IPS DF 6.9 (cell line): Measurements from ENCODE around the gene TXLNB.

Source experiments
- DNase-seq: peaks from one replicate; pipeline ENCODE4 v3.0.0-alpha.2; 2013; ENCODE audit warnings: low read depth, low spot score
- H3K27ac ChIP-seq: one replicate; pipeline ENCODE4 v1.5.1; 2013; ENCODE audit warnings: low read length, control low read depth
- H3K27me3 ChIP-seq: 2 replicates; pipeline ENCODE4 v1.6.1; 2013; ENCODE audit warnings: mild to moderate bottlenecking, low read length; ENCODE audit not compliant: control insufficient read depth, insufficient read depth
- H3K36me3 ChIP-seq: 2 replicates; pipeline ENCODE4 v1.6.1; 2013; ENCODE audit warnings: low read length; ENCODE audit not compliant: control insufficient read depth, insufficient read depth
- H3K4me1 ChIP-seq: 2 replicates; pipeline ENCODE4 v1.6.1; 2013; ENCODE audit warnings: low read length; ENCODE audit not compliant: control insufficient read depth, insufficient read depth
- H3K4me3 ChIP-seq: 2 replicates; pipeline ENCODE4 v1.5.1; 2013; ENCODE audit warnings: mild to moderate bottlenecking, low read length
- H3K9me3 ChIP-seq: 2 replicates; pipeline ENCODE4 v1.6.1; 2013; ENCODE audit warnings: low read length, inconsistent platforms; ENCODE audit not compliant: control insufficient read depth, insufficient read depth
- WGBS: extraction: QIAGEN DNeasy Blood & Tissue Kit; methylation state at CpG from one replicate; pipeline ENCODE4 v1.1.7; 2013; ENCODE audit warnings: mixed read lengths, missing lambda C conversion rate; ENCODE audit not compliant: insufficient read length, insufficient coverage; 5-methylcytosine and 5-hydroxymethylcytosine counted together

The TXLNB gene

DNA sequence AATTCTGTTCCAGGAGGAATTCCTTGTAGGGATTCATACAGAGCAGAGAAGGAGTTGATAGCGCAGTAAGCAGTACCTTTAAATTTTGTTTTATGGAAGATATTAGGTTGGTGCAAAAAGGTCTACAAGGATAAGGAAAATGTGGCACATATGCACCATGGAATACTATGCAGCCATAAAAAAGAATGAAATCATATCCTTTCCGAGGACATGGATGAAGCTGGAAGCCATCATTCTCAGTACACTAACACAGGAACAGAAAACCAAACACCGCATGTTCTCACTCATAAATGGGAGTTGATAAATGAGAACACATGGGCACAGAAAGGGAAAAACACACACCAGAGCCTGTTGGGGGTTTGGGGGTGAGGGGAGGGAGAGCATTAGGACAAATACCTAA, 37.4 kb upstream of the TXLNB start:
- Histone ChIP-seq H3K9me3 (no peaks in the 10 kb centered on the region), H3K27ac (no peak overlapping the region), H3K36me3 (no peaks in the 10 kb centered on the region), H3K4me1 (no peaks in the 10 kb centered on the region), H3K27me3 (no peaks in the 10 kb centered on the region), H3K4me3 (no peak overlapping the region)
- no CpG with 5 or more reads among the region's 3 CpGs for WGBS
- DNase-seq, result no peak

DNA sequence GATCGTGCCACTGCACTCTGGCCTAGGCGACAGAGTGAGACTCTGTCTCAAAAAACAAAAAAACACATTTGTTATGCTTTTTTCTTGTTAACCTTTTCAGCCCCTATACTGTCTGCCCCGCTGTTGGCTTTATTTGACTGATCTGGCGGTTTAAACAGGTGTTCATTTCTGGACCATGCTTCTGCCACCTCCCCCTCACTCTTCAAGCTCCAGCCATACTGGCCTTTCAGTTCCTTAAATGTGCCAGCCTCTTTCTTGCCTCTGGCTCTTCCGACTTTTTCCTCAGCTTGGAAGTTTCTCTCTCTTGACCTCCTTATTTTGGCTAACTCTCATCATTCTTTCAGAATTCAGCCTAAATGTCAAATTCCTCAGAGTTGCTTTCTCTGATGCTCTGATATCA, 35.2 kb upstream of the TXLNB start:
- Histone ChIP-seq H3K36me3 (no peaks in the 10 kb centered on the region), H3K4me3 (no peak overlapping the region), H3K27me3 (no peaks in the 10 kb centered on the region), H3K4me1 (peaks cover 1% of the 10 kb centered on the region; the same call in 1 of the 2 replicates), H3K9me3 (no peaks in the 10 kb centered on the region), H3K27ac (no peak overlapping the region)
- DNase-seq, result no peak
- WGBS, result no CpG with 5 or more reads among the region's 5 CpGs

DNA sequence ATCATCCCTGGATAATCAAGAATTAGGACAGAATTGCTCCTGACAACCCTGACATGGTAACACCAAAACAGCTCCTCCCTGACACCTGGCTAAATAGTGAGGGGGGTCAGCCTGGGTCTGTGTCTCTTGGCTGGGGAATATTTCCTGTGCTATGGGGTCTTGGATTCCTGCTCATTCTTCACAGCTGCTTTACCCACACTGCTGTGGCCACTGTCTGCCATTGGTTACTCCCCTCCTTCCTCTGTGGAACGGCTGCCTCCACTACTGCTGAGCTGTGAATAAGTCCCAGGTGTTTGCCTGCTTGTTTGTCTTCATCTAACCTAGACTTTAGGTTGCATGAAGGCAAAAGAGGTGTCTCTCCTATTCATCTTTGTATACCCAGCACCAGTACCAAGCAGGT, 33.9 kb upstream of the TXLNB start:
- peaks cover 1% of the 10 kb centered on the region; the same call in 1 of the 2 replicates for H3K4me1 ChIP-seq
- whole genome bisulfite sequencing, result no CpG with 5 or more reads among the region's 1 CpG
- no peaks in the 10 kb centered on the region for H3K9me3 ChIP-seq
- DNase-seq, result no peak
- H3K27ac ChIP-seq, result no peak overlapping the region
- no peak overlapping the region for H3K4me3 ChIP-seq
- no peaks in the 10 kb centered on the region for H3K27me3 ChIP-seq
- H3K36me3 ChIP-seq, result no peaks in the 10 kb centered on the region

DNA sequence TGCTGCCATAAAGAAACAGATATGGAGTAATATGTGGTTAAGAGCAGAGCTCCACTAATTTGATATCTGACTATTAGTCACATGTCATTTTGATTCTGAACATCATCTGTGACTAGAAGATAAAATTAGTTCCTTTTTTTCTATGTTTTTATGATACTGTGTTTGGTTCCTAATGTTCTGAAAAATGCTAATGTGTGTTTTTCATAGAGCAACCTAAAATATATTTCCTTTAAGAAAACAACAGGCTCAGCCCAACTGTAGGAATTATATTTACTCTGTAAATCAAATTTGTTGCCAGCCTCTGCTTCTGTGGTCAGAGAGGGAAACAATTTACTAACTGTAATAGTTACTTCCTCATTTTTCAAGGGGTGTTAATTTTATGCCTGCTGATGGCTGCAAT, 33.3 kb upstream of the TXLNB start:
- Histone ChIP-seq H3K36me3 (no peaks in the 10 kb centered on the region), H3K27me3 (no peaks in the 10 kb centered on the region), H3K9me3 (no peaks in the 10 kb centered on the region), H3K4me3 (no peak overlapping the region), H3K27ac (no peak overlapping the region), H3K4me1 (peaks cover 1% of the 10 kb centered on the region; the same call in 1 of the 2 replicates)
- DNase-seq, result no peak

DNA sequence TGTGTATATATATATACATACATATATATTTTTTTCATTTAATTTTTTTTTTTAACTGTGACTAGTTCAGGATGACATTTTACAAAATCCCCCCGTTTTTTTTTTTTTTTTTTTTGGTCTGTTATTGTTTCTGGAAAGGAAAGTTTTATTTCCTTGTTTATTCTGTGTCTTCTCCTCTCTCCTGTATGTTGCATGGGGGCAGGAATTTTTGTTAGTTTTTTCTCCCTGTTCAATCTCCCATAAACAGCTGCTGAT, 32.4 kb upstream of the TXLNB start:
- no CpG with 5 or more reads among the region's 1 CpG for WGBS
- Histone ChIP-seq H3K4me1 (peaks cover 1% of the 10 kb centered on the region; the same call in 1 of the 2 replicates), H3K4me3 (no peak overlapping the region), H3K27me3 (no peaks in the 10 kb centered on the region), H3K36me3 (no peaks in the 10 kb centered on the region), H3K27ac (no peak overlapping the region), H3K9me3 (no peaks in the 10 kb centered on the region)
- DNase-seq, result no peak

DNA sequence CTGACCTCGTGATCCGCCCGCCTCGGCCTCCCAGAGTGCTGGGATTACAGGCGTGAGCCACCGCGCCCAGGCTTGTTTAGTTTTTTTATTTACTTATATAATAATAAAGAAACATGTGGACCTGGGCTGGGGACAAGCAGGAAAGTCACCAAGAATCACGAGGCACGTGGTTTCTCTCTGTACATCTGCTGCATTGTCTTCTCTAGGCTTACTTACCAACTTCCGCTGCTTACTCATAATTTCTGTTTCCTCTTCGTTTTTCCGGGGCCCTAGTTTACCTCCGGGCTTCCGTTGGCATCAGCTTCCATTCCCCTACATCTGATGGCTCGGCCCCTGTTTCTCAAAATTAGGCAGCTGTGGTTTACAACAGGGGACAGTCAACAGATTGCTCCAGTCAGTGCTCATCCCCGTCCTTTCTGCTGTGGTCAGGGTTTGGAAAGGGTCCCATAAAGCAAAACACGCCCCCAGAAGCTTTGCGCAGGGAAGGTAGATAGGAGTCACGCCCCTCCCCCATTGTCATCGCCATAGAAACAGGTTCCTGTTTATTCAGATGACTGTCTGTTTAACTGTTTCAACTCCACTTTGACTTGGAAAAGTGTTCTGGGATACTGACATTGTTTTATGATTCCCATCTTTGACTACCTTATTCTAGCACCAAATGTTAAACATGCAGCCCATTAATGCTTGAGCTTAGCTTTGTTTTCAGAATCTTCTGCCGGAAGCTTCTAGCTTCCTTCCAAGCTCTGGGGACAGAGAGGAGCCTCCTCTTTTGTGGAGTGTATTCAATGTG, 31.9 kb upstream of the TXLNB start:
- Histone ChIP-seq H3K4me1 (peaks cover 1% of the 10 kb centered on the region; the same call in 1 of the 2 replicates), H3K9me3 (no peaks in the 10 kb centered on the region), H3K36me3 (no peaks in the 10 kb centered on the region), H3K27me3 (no peaks in the 10 kb centered on the region), H3K27ac (no peak overlapping the region), H3K4me3 (no peak overlapping the region)
- WGBS, result no CpG with 5 or more reads among the region's 21 CpGs
- DNase-seq, result peak; percentile 50

DNA sequence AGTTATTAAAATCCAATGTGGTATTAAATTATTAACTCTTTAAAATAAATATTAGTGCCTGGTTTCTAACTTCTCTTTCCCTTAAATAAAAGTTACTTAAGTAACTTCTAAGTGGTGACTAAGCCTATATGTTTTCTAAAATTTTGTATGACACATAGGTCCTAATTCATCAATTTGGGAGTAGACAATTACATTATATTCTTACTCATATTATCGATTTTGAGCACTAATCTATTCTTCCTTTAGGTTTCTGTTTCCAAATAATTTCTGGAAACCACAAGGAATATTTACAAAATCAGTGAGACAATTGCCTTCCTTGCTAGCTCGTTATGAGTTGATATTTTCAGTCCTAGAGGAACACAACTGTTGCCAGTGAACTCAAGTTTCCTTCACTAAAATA, 28.3 kb upstream of the TXLNB start:
- H3K27ac ChIP-seq, result no peak overlapping the region
- H3K9me3 ChIP-seq, result no peaks in the 10 kb centered on the region
- no peaks in the 10 kb centered on the region for H3K36me3 ChIP-seq
- peaks cover 1% of the 10 kb centered on the region; the same call in 1 of the 2 replicates for H3K4me1 ChIP-seq
- H3K4me3 ChIP-seq, result no peak overlapping the region
- no peaks in the 10 kb centered on the region for H3K27me3 ChIP-seq
- DNase-seq, result no peak
- WGBS, result no CpG with 5 or more reads among the region's 2 CpGs

DNA sequence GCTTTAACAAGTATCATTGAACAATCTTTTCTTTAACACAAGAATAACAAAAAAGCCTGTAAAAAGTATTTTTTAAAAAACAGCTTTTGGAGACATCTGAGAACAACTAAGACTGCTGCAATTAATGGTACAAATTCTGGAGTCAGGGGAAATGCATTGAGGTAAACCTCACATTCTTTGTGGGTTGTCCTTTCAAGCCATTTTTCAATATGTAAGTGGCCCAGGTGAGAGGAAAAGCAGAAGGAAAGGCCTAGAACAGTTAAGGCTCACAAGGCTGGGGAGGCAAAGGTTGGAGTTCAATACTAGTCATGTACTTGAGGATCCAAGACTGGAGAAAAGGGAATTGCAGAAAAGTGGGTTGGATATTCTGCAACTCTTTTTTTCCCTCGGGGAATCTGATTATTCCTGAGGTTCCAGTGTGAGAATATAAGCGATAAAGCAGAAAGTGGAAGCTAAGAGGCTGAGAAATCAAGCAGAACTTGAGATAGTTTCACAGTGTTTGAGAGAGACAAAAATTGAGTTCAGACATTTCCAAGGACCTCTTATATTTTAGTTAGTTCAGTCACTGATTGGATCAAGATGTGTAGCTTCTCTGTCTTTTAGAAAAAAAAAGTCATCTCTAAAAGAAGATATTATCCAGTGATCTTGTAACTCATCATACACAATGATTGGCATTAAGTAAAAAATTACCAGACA, 25.0 kb upstream of the TXLNB start:
- H3K27me3 ChIP-seq, result no peaks in the 10 kb centered on the region
- H3K4me1 ChIP-seq, result peaks cover 2% of the 10 kb centered on the region; the same call in 1 of the 2 replicates
- no peak overlapping the region for H3K27ac ChIP-seq
- H3K9me3 ChIP-seq, result no peaks in the 10 kb centered on the region
- WGBS, result no CpG with 5 or more reads among the region's 2 CpGs
- H3K4me3 ChIP-seq, result no peak overlapping the region
- no peak for DNase-seq
- no peaks in the 10 kb centered on the region for H3K36me3 ChIP-seq

DNA sequence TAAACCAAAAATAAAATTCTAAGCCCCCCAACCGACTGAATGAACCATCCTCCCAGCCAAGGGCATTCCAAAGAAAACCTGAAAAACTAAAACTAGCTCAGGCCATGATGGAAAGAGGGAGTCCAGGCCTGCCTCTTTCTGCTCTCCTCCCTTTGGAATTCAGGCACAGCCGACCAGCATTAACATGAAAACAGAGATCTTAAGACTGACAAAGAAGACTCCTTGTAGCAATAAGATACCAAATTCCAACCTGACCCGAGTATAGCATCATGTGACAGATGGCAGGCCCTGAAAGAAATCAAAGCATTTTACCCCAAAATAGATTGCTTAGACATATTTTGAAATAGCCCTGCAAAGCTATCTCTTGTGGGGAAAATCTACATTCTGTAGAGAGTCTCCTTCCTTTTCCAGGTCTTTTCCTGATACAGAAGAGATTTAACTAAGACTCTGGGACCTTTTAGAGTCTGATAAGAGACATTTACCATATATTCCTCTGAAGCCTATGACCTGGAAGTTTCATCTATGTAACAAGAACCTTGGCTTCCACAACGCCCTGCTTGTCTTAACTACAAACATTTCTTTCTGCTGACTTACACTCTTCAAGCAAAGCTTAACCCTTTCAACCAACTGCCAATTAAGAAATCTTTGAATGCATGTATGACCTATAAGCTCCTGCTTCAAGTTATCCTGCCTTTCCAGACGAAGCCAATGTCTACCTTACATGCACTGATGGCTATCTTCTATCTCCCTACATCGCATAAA, 22.2 kb upstream of the TXLNB start:
- peak; percentile 68 for DNase-seq
- Histone ChIP-seq H3K27ac (no peak overlapping the region), H3K4me3 (no peak overlapping the region), H3K36me3 (no peaks in the 10 kb centered on the region), H3K4me1 (peaks cover 6% of the 10 kb centered on the region; the same call in 1 of the 2 replicates), H3K27me3 (no peaks in the 10 kb centered on the region), H3K9me3 (no peaks in the 10 kb centered on the region)
- WGBS, result no CpG with 5 or more reads among the region's 6 CpGs

DNA sequence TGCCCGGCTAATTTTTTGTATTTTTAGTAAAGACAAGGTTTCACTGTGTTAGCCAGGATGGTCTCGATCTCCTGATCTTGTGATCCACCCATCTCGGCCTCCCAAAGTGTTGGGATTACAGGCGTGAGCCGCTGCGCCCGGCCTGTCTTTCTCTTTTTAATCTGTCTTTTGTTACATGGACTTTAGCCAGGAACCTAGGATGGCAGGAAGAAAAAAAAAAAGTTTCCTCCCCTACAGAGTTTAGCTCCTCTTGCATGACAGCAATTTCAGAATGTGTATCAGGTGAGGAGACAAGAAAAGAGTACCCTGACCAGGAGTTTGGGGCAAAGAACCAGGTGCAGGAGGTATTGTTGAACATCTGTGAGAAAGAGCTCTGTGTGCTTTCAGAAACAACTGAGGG, 21.4 kb upstream of the TXLNB start:
- Histone ChIP-seq H3K4me1 (peaks cover 6% of the 10 kb centered on the region; the same call in 1 of the 2 replicates), H3K27ac (no peak overlapping the region), H3K9me3 (no peaks in the 10 kb centered on the region), H3K27me3 (no peaks in the 10 kb centered on the region), H3K4me3 (no peak overlapping the region), H3K36me3 (no peaks in the 10 kb centered on the region)
- WGBS, result no CpG with 5 or more reads among the region's 7 CpGs
- DNase-seq, result peak; percentile 31
